ENCODE data around the gene ASPA. TPM values are rescaled to one million over a fixed set of nuclear protein-coding genes. Genes with fewer than 3 reads are reported as not detected.
"Not testable (repeated sequence)": the region's sequence is repeated elsewhere in the genome, so short reads cannot be mapped to it uniquely, and the experiment has no call there.

ASPA gene
- total RNA-seq, 2 experiments from 2014 or later, result not detected

- intact Hi-C loops (cut with micrococcal nuclease; ENCODE audit: unreplicated experiment), result no loop called here
- no peaks in the 10 kb centered on the region for H3K79me2 ChIP-seq (ENCODE audit: insufficient read depth, low read depth, low read length)
- H3K9me3 ChIP-seq (ENCODE audit: low read length), result no peaks in the 10 kb centered on the region
- DNase-seq (ENCODE audit: low spot score), result no peak
- no peak for TF ChIP-seq EZH2phosphoT487 (IDR thresholded peaks at IDR 0.05; ENCODE audit: borderline replicate concordance, low read depth, low read length)
- TF ChIP-seq, protein P1, sequence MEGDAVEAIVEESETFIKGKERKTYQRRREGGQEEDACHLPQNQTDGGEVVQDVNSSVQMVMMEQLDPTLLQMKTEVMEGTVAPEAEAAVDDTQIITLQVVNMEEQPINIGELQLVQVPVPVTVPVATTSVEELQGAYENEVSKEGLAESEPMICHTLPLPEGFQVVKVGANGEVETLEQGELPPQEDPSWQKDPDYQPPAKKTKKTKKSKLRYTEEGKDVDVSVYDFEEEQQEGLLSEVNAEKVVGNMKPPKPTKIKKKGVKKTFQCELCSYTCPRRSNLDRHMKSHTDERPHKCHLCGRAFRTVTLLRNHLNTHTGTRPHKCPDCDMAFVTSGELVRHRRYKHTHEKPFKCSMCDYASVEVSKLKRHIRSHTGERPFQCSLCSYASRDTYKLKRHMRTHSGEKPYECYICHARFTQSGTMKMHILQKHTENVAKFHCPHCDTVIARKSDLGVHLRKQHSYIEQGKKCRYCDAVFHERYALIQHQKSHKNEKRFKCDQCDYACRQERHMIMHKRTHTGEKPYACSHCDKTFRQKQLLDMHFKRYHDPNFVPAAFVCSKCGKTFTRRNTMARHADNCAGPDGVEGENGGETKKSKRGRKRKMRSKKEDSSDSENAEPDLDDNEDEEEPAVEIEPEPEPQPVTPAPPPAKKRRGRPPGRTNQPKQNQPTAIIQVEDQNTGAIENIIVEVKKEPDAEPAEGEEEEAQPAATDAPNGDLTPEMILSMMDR (conservative IDR thresholded peaks at IDR 0.05; ENCODE audit: low read length), result no peak
- no peaks in the 10 kb centered on the region for H3K9me2 ChIP-seq (ENCODE audit: insufficient read depth, low read length)
- no TSS peak for BruUV-seq (replicated peaks)
- H3K27ac ChIP-seq (ENCODE audit: low read depth, low read length, poor library complexity, severe bottlenecking), result no peak overlapping the region
- H4K20me1 ChIP-seq (ENCODE audit: insufficient read depth, low read length), result no peaks in the 10 kb centered on the region
- CTCF ChIA-PET (ENCODE audit: unreplicated experiment), result no interaction called here
- no peak overlapping the region for H2AFZ ChIP-seq (ENCODE audit: low read length)
- no peaks in the 10 kb centered on the region for H3K36me3 ChIP-seq (ENCODE audit: insufficient read depth, low read length)
- H3K4me2 ChIP-seq (ENCODE audit: low read length), result no peak overlapping the region
- POLR2A ChIA-PET, result no interaction called here
- H3K4me1 ChIP-seq (ENCODE audit: insufficient read depth, low read length, poor library complexity, severe bottlenecking), result no peaks in the 10 kb centered on the region
- no peak overlapping the region for H3K4me3 ChIP-seq (ENCODE audit: low read depth, low read length, poor library complexity, severe bottlenecking)
Observed at GRCh38 chr17:3513305-3514035, 37.7 kb downstream of the ASPA start.

DNA sequence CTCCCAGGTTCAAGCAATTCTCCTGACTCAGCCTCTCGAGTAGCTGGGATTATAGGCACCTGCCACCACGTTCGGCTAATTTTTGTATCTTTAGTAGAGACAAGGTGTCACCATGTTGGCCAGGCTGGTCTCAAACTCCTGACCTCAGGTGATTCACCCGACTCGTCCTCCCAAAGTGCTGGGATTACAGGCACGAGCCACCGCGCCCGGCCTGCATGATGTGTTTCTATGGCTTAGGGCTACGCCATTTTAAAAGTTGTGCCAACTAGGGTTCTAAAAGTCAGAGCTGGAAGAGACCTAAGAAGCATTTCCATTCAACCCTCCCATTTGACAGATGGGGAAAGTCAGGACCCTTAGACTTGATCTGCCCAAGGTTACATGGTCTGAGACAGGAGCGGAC lies 38.4 kb downstream of the ASPA start:
- DNase-seq (ENCODE audit: low spot score); H3K79me2 ChIP-seq (ENCODE audit: insufficient read depth, low read depth, low read length); H3K4me1 ChIP-seq (ENCODE audit: insufficient read depth, low read length, poor library complexity, severe bottlenecking); H3K9me3 ChIP-seq (ENCODE audit: low read length); H3K36me3 ChIP-seq (ENCODE audit: insufficient read depth, low read length); H3K27ac ChIP-seq (ENCODE audit: low read depth, low read length, poor library complexity, severe bottlenecking); POLR2A ChIA-PET; intact Hi-C loops (cut with micrococcal nuclease; ENCODE audit: unreplicated experiment); H3K4me2 ChIP-seq (ENCODE audit: low read length); BruUV-seq (replicated peaks); CTCF ChIA-PET (ENCODE audit: unreplicated experiment); H3K9me2 ChIP-seq (ENCODE audit: insufficient read depth, low read length); H4K20me1 ChIP-seq (ENCODE audit: insufficient read depth, low read length); H2AFZ ChIP-seq (ENCODE audit: low read length); H3K4me3 ChIP-seq (ENCODE audit: low read depth, low read length, poor library complexity, severe bottlenecking): not testable (repeated sequence)

- no peaks in the 10 kb centered on the region for H3K9me3 ChIP-seq (ENCODE audit: low read length)
- no peaks in the 10 kb centered on the region for H3K4me1 ChIP-seq (ENCODE audit: insufficient read depth, low read length, poor library complexity, severe bottlenecking)
- no peak overlapping the region for H3K4me2 ChIP-seq (ENCODE audit: low read length)
- TF ChIP-seq, protein P1 (conservative IDR thresholded peaks at IDR 0.05; ENCODE audit: low read length), result no peak
- TF ChIP-seq EZH2phosphoT487 (IDR thresholded peaks at IDR 0.05; ENCODE audit: borderline replicate concordance, low read depth, low read length), result no peak
- H3K36me3 ChIP-seq (ENCODE audit: insufficient read depth, low read length), result no peaks in the 10 kb centered on the region
- no peak overlapping the region for H3K27ac ChIP-seq (ENCODE audit: low read depth, low read length, poor library complexity, severe bottlenecking)
- no peaks in the 10 kb centered on the region for H3K9me2 ChIP-seq (ENCODE audit: insufficient read depth, low read length)
- POLR2A ChIA-PET, result no interaction called here
- no peak for DNase-seq (ENCODE audit: low spot score)
- H3K79me2 ChIP-seq (ENCODE audit: insufficient read depth, low read depth, low read length), result no peaks in the 10 kb centered on the region
- no peaks in the 10 kb centered on the region for H4K20me1 ChIP-seq (ENCODE audit: insufficient read depth, low read length)
- no peak overlapping the region for H3K4me3 ChIP-seq (ENCODE audit: low read depth, low read length, poor library complexity, severe bottlenecking)
- intact Hi-C loops (cut with micrococcal nuclease; ENCODE audit: unreplicated experiment), result no loop called here
- CTCF ChIA-PET (ENCODE audit: unreplicated experiment), result no interaction called here
- no peak overlapping the region for H2AFZ ChIP-seq (ENCODE audit: low read length)
- no TSS peak for BruUV-seq (replicated peaks)
Observed at GRCh38 chr17:3514873-3515272, 39.1 kb downstream of the ASPA start.

- CTCF ChIA-PET (ENCODE audit: unreplicated experiment); intact Hi-C loops (cut with micrococcal nuclease; ENCODE audit: unreplicated experiment); H3K4me3 ChIP-seq (ENCODE audit: low read depth, low read length, poor library complexity, severe bottlenecking); DNase-seq (ENCODE audit: low spot score); POLR2A ChIA-PET; H3K4me2 ChIP-seq (ENCODE audit: low read length); H2AFZ ChIP-seq (ENCODE audit: low read length); H3K4me1 ChIP-seq (ENCODE audit: insufficient read depth, low read length, poor library complexity, severe bottlenecking); H3K36me3 ChIP-seq (ENCODE audit: insufficient read depth, low read length); H3K9me2 ChIP-seq (ENCODE audit: insufficient read depth, low read length); H3K27ac ChIP-seq (ENCODE audit: low read depth, low read length, poor library complexity, severe bottlenecking); H3K9me3 ChIP-seq (ENCODE audit: low read length); BruUV-seq (replicated peaks); H4K20me1 ChIP-seq (ENCODE audit: insufficient read depth, low read length); H3K79me2 ChIP-seq (ENCODE audit: insufficient read depth, low read depth, low read length): not testable (repeated sequence)
Observed at GRCh38 chr17:3519472-3519871, 43.7 kb downstream of the ASPA start.
